ENCODE measurements around the gene MBP.

The MBP gene

DNA sequence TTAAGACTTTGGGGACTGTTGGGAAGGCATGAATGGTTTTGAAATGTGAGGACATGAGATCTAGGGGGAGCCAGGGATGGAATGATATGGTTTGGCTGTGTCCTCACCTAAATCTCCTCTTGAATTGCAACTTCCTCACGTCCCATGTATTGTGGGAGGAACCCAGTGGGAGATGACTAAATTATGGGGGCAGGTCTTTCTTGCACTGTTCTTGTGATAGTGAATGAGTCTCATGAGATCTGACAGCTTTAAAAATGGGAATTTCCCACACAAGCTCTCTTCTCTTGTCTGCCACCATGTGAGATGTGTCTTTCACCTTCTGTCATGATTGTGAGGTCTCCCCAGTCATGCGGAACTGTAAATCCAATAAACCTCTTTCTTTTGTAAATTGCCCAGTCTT is 11.5 kb upstream of the MBP start:
- H3K27ac ChIP-seq = no peak overlapping the region
- TF ChIP-seq, protein P1, sequence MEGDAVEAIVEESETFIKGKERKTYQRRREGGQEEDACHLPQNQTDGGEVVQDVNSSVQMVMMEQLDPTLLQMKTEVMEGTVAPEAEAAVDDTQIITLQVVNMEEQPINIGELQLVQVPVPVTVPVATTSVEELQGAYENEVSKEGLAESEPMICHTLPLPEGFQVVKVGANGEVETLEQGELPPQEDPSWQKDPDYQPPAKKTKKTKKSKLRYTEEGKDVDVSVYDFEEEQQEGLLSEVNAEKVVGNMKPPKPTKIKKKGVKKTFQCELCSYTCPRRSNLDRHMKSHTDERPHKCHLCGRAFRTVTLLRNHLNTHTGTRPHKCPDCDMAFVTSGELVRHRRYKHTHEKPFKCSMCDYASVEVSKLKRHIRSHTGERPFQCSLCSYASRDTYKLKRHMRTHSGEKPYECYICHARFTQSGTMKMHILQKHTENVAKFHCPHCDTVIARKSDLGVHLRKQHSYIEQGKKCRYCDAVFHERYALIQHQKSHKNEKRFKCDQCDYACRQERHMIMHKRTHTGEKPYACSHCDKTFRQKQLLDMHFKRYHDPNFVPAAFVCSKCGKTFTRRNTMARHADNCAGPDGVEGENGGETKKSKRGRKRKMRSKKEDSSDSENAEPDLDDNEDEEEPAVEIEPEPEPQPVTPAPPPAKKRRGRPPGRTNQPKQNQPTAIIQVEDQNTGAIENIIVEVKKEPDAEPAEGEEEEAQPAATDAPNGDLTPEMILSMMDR (conservative IDR thresholded peaks at IDR 0.05) = no peak

- TF ChIP-seq, protein P1 (conservative IDR thresholded peaks at IDR 0.05) = no peak
- no peak overlapping the region for H3K27ac ChIP-seq
Measured at GRCh38 chr18:77143196-77143595, 10.6 kb upstream of the MBP start.

- TF ChIP-seq, protein P1 (conservative IDR thresholded peaks at IDR 0.05) = no peak
- peak overlapping the region; percentile 36; the same call in 1 of the 2 replicates for H3K27ac ChIP-seq
Measured at GRCh38 chr18:77141401-77142118, 9.0 kb upstream of the MBP start.

- TF ChIP-seq, protein P1 (conservative IDR thresholded peaks at IDR 0.05) = no peak
- H3K27ac ChIP-seq = peak overlapping the region; percentile 36
Measured at GRCh38 chr18:77140439-77141109, 8.0 kb upstream of the MBP start.

- TF ChIP-seq, protein P1 (conservative IDR thresholded peaks at IDR 0.05) = no peak
- H3K27ac ChIP-seq = peak overlapping the region; percentile 36; the same call in 1 of the 2 replicates
Measured at GRCh38 chr18:77140030-77140429, 7.4 kb upstream of the MBP start.

- TF ChIP-seq, protein P1 (conservative IDR thresholded peaks at IDR 0.05) = no peak
Measured at GRCh38 chr18:77139619-77140018, 7.0 kb upstream of the MBP start.

GRCh38 chr18:77138270-77138669 is 5.7 kb upstream of the MBP start:
- TF ChIP-seq, protein P1 (conservative IDR thresholded peaks at IDR 0.05) = no peak
- H3K27ac ChIP-seq = peak overlapping the region; percentile 48; the same call in 1 of the 2 replicates

More at GRCh38 chr18:77139619-77140018, 7.0 kb upstream of the MBP start:
- no peak overlapping the region for H3K27ac ChIP-seq
